ENCODE data around the gene RNASE4.

Gene RNASE4

DNA sequence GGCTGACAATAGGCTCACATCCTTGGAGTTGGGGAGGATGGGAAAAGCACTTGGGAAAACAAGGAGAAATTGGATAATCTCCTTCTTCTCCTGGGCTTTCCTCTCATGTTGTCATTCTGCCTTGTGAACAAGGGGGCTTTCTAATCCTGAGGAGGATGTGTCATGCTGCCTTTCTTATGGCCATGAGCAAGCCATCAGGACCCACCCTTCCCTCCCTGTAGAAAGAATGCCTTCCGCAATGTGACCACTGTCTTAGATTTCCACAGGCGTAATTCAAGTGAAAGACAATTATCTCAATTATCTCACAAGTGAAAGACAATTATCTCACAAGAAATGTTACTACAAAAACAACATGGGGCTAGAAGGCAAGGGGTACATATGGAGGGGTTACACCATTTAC, 39.8 kb upstream of the RNASE4 start:
- Histone ChIP-seq H3K27ac (ENCODE audit: low read length, poor library complexity, severe bottlenecking) (no peak overlapping the region), H3K18ac (ENCODE audit: low read depth in 1 of 2, low read length in 2 of 2) (no peak overlapping the region), H3K4me2 (ENCODE audit: low read length, poor library complexity, severe bottlenecking) (no peak overlapping the region), H3K27me3 (ENCODE audit: control insufficient read depth in 1 of 2, insufficient read depth in 1 of 2, low read length in 2 of 2) (peaks cover 22 to 55% of the 10 kb centered on the region in 2 experiments), H4K8ac (ENCODE audit: low read length) (no peak overlapping the region), H2AK5ac (ENCODE audit: low read length, severe bottlenecking) (no peak overlapping the region), H3K4me1 (ENCODE audit: control insufficient read depth, insufficient read depth, low read depth, low read length) (no peaks in the 10 kb centered on the region), H2BK120ac (ENCODE audit: low read depth, low read length) (no peak overlapping the region), H3K36me3 (ENCODE audit: control insufficient read depth in 1 of 2, insufficient read depth in 2 of 2, low read depth in 1 of 2, low read length in 2 of 2) (no peaks in the 10 kb centered on the region), H2BK12ac (ENCODE audit: low read length in 2 of 2) (no peak overlapping the region), H4K91ac (ENCODE audit: low read length) (no peak overlapping the region), H3K23ac (ENCODE audit: low read length in 2 of 2) (no peak overlapping the region), H2BK5ac (ENCODE audit: low read depth, low read length, poor library complexity, severe bottlenecking) (no peak overlapping the region), H3K14ac (ENCODE audit: low read length in 2 of 2) (no peak overlapping the region), H3K4ac (ENCODE audit: low read depth in 1 of 2, low read length in 2 of 2) (no peak overlapping the region), H3K9me3 (ENCODE audit: control insufficient read depth, low read length) (no peaks in the 10 kb centered on the region), H2BK15ac (ENCODE audit: low read depth, poor library complexity, severe bottlenecking) (no peak overlapping the region), H2AFZ (ENCODE audit: low read depth, low read length) (no peak overlapping the region), H3K9ac (ENCODE audit: low read length) (no peak overlapping the region), H3K79me1 (replicated peaks; ENCODE audit: low read length, poor library complexity, severe bottlenecking) (no peaks in the 10 kb centered on the region), H3K4me3 (ENCODE audit: insufficient read depth in 1 of 2, low read depth in 1 of 2, low read length in 2 of 2) (no peak overlapping the region)
- no CpG with 5 or more reads among the region's 2 CpGs for WGBS
- DNase-seq, result no peak

GRCh38 chr14:20645481-20645880, 38.9 kb upstream of the RNASE4 start:
- no peak overlapping the region for H3K14ac ChIP-seq (ENCODE audit: low read length in 2 of 2)
- no peak overlapping the region for H3K27ac ChIP-seq (ENCODE audit: low read length, poor library complexity, severe bottlenecking)
- H3K9me3 ChIP-seq (ENCODE audit: control insufficient read depth, low read length), result no peaks in the 10 kb centered on the region

GRCh38 chr14:20652996-20653975, 31.1 kb upstream of the RNASE4 start:
- H3K4me2 ChIP-seq (ENCODE audit: low read length, poor library complexity, severe bottlenecking), result no peak overlapping the region
- no peak overlapping the region for H3K27ac ChIP-seq (ENCODE audit: low read length, poor library complexity, severe bottlenecking)
- H2AK5ac ChIP-seq (ENCODE audit: low read length, severe bottlenecking), result no peak overlapping the region
- no peak overlapping the region for H3K14ac ChIP-seq (ENCODE audit: low read length in 2 of 2)
- no peak overlapping the region for H4K8ac ChIP-seq (ENCODE audit: low read length)
- H2AFZ ChIP-seq (ENCODE audit: low read depth, low read length), result no peak overlapping the region
- H3K23ac ChIP-seq (ENCODE audit: low read length in 2 of 2), result no peak overlapping the region
- H3K79me1 ChIP-seq (replicated peaks; ENCODE audit: low read length, poor library complexity, severe bottlenecking), result no peaks in the 10 kb centered on the region
- no peaks in the 10 kb centered on the region for H3K36me3 ChIP-seq (ENCODE audit: control insufficient read depth in 1 of 2, insufficient read depth in 2 of 2, low read depth in 1 of 2, low read length in 2 of 2)
- H2BK120ac ChIP-seq (ENCODE audit: low read depth, low read length), result peak overlapping the region; percentile 34
- H3K9me3 ChIP-seq (ENCODE audit: control insufficient read depth, low read length), result no peaks in the 10 kb centered on the region
- H3K27me3 ChIP-seq (ENCODE audit: control insufficient read depth in 1 of 2, insufficient read depth in 1 of 2, low read length in 2 of 2), result peaks cover 52 to 66% of the 10 kb centered on the region in 2 experiments
- no peak overlapping the region for H4K91ac ChIP-seq (ENCODE audit: low read length)
- no peaks in the 10 kb centered on the region for H3K4me1 ChIP-seq (ENCODE audit: control insufficient read depth, insufficient read depth, low read depth, low read length)
- no peak overlapping the region for H2BK15ac ChIP-seq (ENCODE audit: low read depth, poor library complexity, severe bottlenecking)
- peak overlapping the region in 1 of 2 experiments; percentile 46 for H3K4me3 ChIP-seq (ENCODE audit: insufficient read depth in 1 of 2, low read depth in 1 of 2, low read length in 2 of 2)
- 2% methylated on average over 28 of the region's 39 CpGs for WGBS
- H3K4ac ChIP-seq (ENCODE audit: low read depth in 1 of 2, low read length in 2 of 2), result no peak overlapping the region
- no peak overlapping the region for H2BK12ac ChIP-seq (ENCODE audit: low read length in 2 of 2)
- H3K18ac ChIP-seq (ENCODE audit: low read depth in 1 of 2, low read length in 2 of 2), result no peak overlapping the region
- DNase-seq, result peak; percentile 23
- H3K9ac ChIP-seq (ENCODE audit: low read length), result no peak overlapping the region
- H2BK5ac ChIP-seq (ENCODE audit: low read depth, low read length, poor library complexity, severe bottlenecking), result no peak overlapping the region

More at GRCh38 chr14:20645481-20645880, 38.9 kb upstream of the RNASE4 start:
- Histone ChIP-seq H3K79me1 (replicated peaks; ENCODE audit: low read length, poor library complexity, severe bottlenecking) (no peaks in the 10 kb centered on the region), H2BK5ac (ENCODE audit: low read depth, low read length, poor library complexity, severe bottlenecking) (no peak overlapping the region), H2AFZ (ENCODE audit: low read depth, low read length) (no peak overlapping the region), H3K4ac (ENCODE audit: low read depth in 1 of 2, low read length in 2 of 2) (no peak overlapping the region), H2AK5ac (ENCODE audit: low read length, severe bottlenecking) (no peak overlapping the region), H3K4me2 (ENCODE audit: low read length, poor library complexity, severe bottlenecking) (no peak overlapping the region), H4K8ac (ENCODE audit: low read length) (no peak overlapping the region), H3K23ac (ENCODE audit: low read length in 2 of 2) (no peak overlapping the region), H3K18ac (ENCODE audit: low read depth in 1 of 2, low read length in 2 of 2) (no peak overlapping the region), H3K4me3 (ENCODE audit: insufficient read depth in 1 of 2, low read depth in 1 of 2, low read length in 2 of 2) (no peak overlapping the region), H3K4me1 (ENCODE audit: control insufficient read depth, insufficient read depth, low read depth, low read length) (no peaks in the 10 kb centered on the region), H2BK120ac (ENCODE audit: low read depth, low read length) (no peak overlapping the region), H3K27me3 (ENCODE audit: control insufficient read depth in 1 of 2, insufficient read depth in 1 of 2, low read length in 2 of 2) (peaks cover 22 to 57% of the 10 kb centered on the region in 2 experiments), H4K91ac (ENCODE audit: low read length) (no peak overlapping the region), H2BK15ac (ENCODE audit: low read depth, poor library complexity, severe bottlenecking) (no peak overlapping the region), H3K9ac (ENCODE audit: low read length) (no peak overlapping the region), H2BK12ac (ENCODE audit: low read length in 2 of 2) (no peak overlapping the region), H3K36me3 (ENCODE audit: control insufficient read depth in 1 of 2, insufficient read depth in 2 of 2, low read depth in 1 of 2, low read length in 2 of 2) (no peaks in the 10 kb centered on the region)
- no CpG with 5 or more reads among the region's 1 CpG for WGBS
- no peak for DNase-seq

- H3K9me3 ChIP-seq (ENCODE audit: control insufficient read depth, low read length), result no peaks in the 10 kb centered on the region
- H3K79me1 ChIP-seq (replicated peaks; ENCODE audit: low read length, poor library complexity, severe bottlenecking), result no peaks in the 10 kb centered on the region
- no peak overlapping the region for H3K4ac ChIP-seq (ENCODE audit: low read depth in 1 of 2, low read length in 2 of 2)
- no peak overlapping the region for H4K91ac ChIP-seq (ENCODE audit: low read length)
- H3K14ac ChIP-seq (ENCODE audit: low read length in 2 of 2), result no peak overlapping the region
- no peak overlapping the region for H3K23ac ChIP-seq (ENCODE audit: low read length in 2 of 2)
- H2AK5ac ChIP-seq (ENCODE audit: low read length, severe bottlenecking), result no peak overlapping the region
- H2BK15ac ChIP-seq (ENCODE audit: low read depth, poor library complexity, severe bottlenecking), result no peak overlapping the region
- H3K27me3 ChIP-seq (ENCODE audit: control insufficient read depth in 1 of 2, insufficient read depth in 1 of 2, low read length in 2 of 2), result peaks cover 75 to 82% of the 10 kb centered on the region in 2 experiments
- 83% methylated on average over 2 of the region's 4 CpGs for WGBS
- no peak overlapping the region for H3K4me2 ChIP-seq (ENCODE audit: low read length, poor library complexity, severe bottlenecking)
- H2BK12ac ChIP-seq (ENCODE audit: low read length in 2 of 2), result no peak overlapping the region
- H3K18ac ChIP-seq (ENCODE audit: low read depth in 1 of 2, low read length in 2 of 2), result no peak overlapping the region
- no peaks in the 10 kb centered on the region for H3K4me1 ChIP-seq (ENCODE audit: control insufficient read depth, insufficient read depth, low read depth, low read length)
- no peak overlapping the region for H3K27ac ChIP-seq (ENCODE audit: low read length, poor library complexity, severe bottlenecking)
- H3K4me3 ChIP-seq (ENCODE audit: insufficient read depth in 1 of 2, low read depth in 1 of 2, low read length in 2 of 2), result no peak overlapping the region
- no peak overlapping the region for H2AFZ ChIP-seq (ENCODE audit: low read depth, low read length)
- no peak overlapping the region for H4K8ac ChIP-seq (ENCODE audit: low read length)
- no peak overlapping the region for H2BK120ac ChIP-seq (ENCODE audit: low read depth, low read length)
- H3K36me3 ChIP-seq (ENCODE audit: control insufficient read depth in 1 of 2, insufficient read depth in 2 of 2, low read depth in 1 of 2, low read length in 2 of 2), result no peaks in the 10 kb centered on the region
- H3K9ac ChIP-seq (ENCODE audit: low read length), result no peak overlapping the region
- no peak overlapping the region for H2BK5ac ChIP-seq (ENCODE audit: low read depth, low read length, poor library complexity, severe bottlenecking)
- DNase-seq, result no peak
Observed at GRCh38 chr14:20655851-20656250, 28.5 kb upstream of the RNASE4 start.
